GM12878 (cell line): ENCODE results near the gene SNAP23. TPM values are rescaled to one million over a fixed set of nuclear protein-coding genes. Genes with fewer than 3 reads are reported as not detected.

ENCODE experiments used
- ATAC-seq: fragments of 200-7000 bp; cut with Tn5 transposase; 3 replicates; pipeline ENCODE4 v1.9.1; 2020; ENCODE audit warnings: mild to moderate bottlenecking, moderate library complexity
- BruUV-seq: library from RNA; stranded (reverse); fragments of 400-500 nt; replicated peaks from 2 replicates; lab custom pipeline; 2021; lab: Mats Ljungman, UMichigan
- CTCF ChIA-PET: fragments of 300-600 bp; sonication (Branson Sonifier 250); formaldehyde crosslinking; extraction: SDS; loops from one replicate; lab custom pipeline; 2021; ENCODE audit warnings: inconsistent platforms; lab: Yijun Ruan, JAX
- POLR2A ChIA-PET: fragments of 350-600 bp; formaldehyde crosslinking; extraction: SDS; loops from one replicate; lab custom pipeline; 2021; ENCODE audit warnings: inconsistent platforms; lab: Charles Lee
- RAD21 ChIA-PET: fragments of 300-600 bp; sonication (Branson Sonifier 250); formaldehyde crosslinking; loops from one replicate; lab custom pipeline; 2023; ENCODE audit warnings: antibody characterized with exemption; ENCODE audit not compliant: unreplicated experiment; lab: Charles Lee
- SMC1A ChIA-PET: fragments of 300-600 bp; sonication (Branson Sonifier 250); formaldehyde crosslinking; loops from one replicate; lab custom pipeline; 2023; ENCODE audit not compliant: unreplicated experiment, uncharacterized antibody; lab: Charles Lee
- DNase-seq: peaks from one replicate; pipeline ENCODE4 v3.0.0-alpha.2; 2011; ENCODE audit warnings: low read depth, low spot score
- FAIRE-seq: peaks from 3 replicates; lab custom pipeline; 2011; peaks lifted over from hg19 to GRCh38; lab: Jason Lieb, UNC
- H2AFZ ChIP-seq: 2 replicates; pipeline ENCODE4 v1.6.0; 2011; ENCODE audit warnings: low read depth, low read length, control low read depth; ENCODE audit not compliant: control insufficient read depth
- H3K27ac ChIP-seq: 2 replicates; pipeline ENCODE4 v1.5.1; 2011; ENCODE audit warnings: control low read depth; ENCODE audit not compliant: control insufficient read depth, insufficient read depth
- H3K27me3 ChIP-seq, 2 experiments: replicated peaks in 1 of 2; 2 replicates each; pipeline versions ENCODE4 v1.6.0 to v1.6.1; 2011; ENCODE audit warnings: low read length in 1 of 2; ENCODE audit not compliant: control insufficient read depth in 2 of 2, insufficient read depth in 2 of 2
- H3K36me3 ChIP-seq, 2 experiments: 2 replicates each; pipeline ENCODE4 v1.5.1; 2011; ENCODE audit warnings: low read length in 1 of 2; ENCODE audit not compliant: control insufficient read depth in 2 of 2, insufficient read depth in 2 of 2
- H3K4me1 ChIP-seq: 2 replicates; pipeline ENCODE4 v1.6.1; 2011; ENCODE audit warnings: mild to moderate bottlenecking, low read length, moderate library complexity, mixed read lengths; ENCODE audit not compliant: control insufficient read depth, insufficient read depth
- H3K4me2 ChIP-seq: 2 replicates; pipeline ENCODE4 v1.6.0; 2011; ENCODE audit warnings: control low read depth; ENCODE audit not compliant: control insufficient read depth, insufficient read depth
- H3K4me3 ChIP-seq: fragments of 200-600 bp; sonication (generic); 2 replicates; pipeline ENCODE4 v1.5.1; 2016
- H3K79me2 ChIP-seq: 2 replicates; pipeline ENCODE4 v1.6.0; 2011; ENCODE audit warnings: low read length; ENCODE audit not compliant: control insufficient read depth, insufficient read depth
- H3K9ac ChIP-seq: 2 replicates; pipeline ENCODE4 v1.8.0; 2011; ENCODE audit warnings: low read length, control low read depth, mixed read lengths; ENCODE audit not compliant: control insufficient read depth, insufficient read depth
- H3K9me3 ChIP-seq: replicated peaks from 3 replicates; pipeline ENCODE4 v1.5.1; 2011; ENCODE audit warnings: mild to moderate bottlenecking, low read length; ENCODE audit not compliant: control insufficient read depth, insufficient read depth
- H4K20me1 ChIP-seq: 2 replicates; pipeline ENCODE4 v1.6.0; 2011; ENCODE audit not compliant: control insufficient read depth, insufficient read depth
- ATF7 ChIP-seq: fragments of 450-650 bp; IDR thresholded peaks from 2 replicates; pipeline ENCODE4 v1.6.1; 2016; ENCODE audit warnings: low read depth, mild to moderate bottlenecking
- CHD2 ChIP-seq: IDR thresholded peaks from 2 replicates; pipeline ENCODE4 v1.6.1; 2011; ENCODE audit warnings: low read depth, low read length, improper control_type of control experiment, borderline replicate concordance
- IRF4 ChIP-seq: IDR thresholded peaks from 2 replicates; pipeline ENCODE4 v1.6.1; 2011; ENCODE audit warnings: low read depth, low read length
- NFIC ChIP-seq: IDR thresholded peaks from 2 replicates; pipeline ENCODE4 v1.6.1; 2012; ENCODE audit warnings: low read depth, mild to moderate bottlenecking, inconsistent platforms, low read length, moderate library complexity
- NFYB ChIP-seq: IDR thresholded peaks from 2 replicates; pipeline ENCODE4 v1.6.1; 2011; ENCODE audit warnings: low read depth, mild to moderate bottlenecking, low read length, improper control_type of control experiment, moderate library complexity; ENCODE audit not compliant: insufficient read depth
- NR2C1 ChIP-seq: fragments of 450-650 bp; IDR thresholded peaks from 2 replicates; pipeline ENCODE4 v1.6.1; 2017; ENCODE audit warnings: antibody characterized with exemption, mild to moderate bottlenecking, moderate library complexity
- PAX5 ChIP-seq: IDR thresholded peaks from 2 replicates; pipeline ENCODE4 v1.6.1; 2011; ENCODE audit warnings: low read depth, low read length, borderline replicate concordance
- POLR2AphosphoS5 ChIP-seq: IDR thresholded peaks from 2 replicates; pipeline ENCODE4 v1.6.1; 2011; ENCODE audit warnings: mild to moderate bottlenecking, low read length, inconsistent platforms
- RELA ChIP-seq: fragments of 450-650 bp; IDR thresholded peaks from 2 replicates; pipeline ENCODE4 v1.8.0; 2014; ENCODE audit warnings: borderline replicate concordance; ENCODE audit not compliant: partially characterized antibody
- SMARCA5 ChIP-seq: fragments of 450-650 bp; IDR thresholded peaks from 2 replicates; pipeline ENCODE4 v1.6.1; 2017; ENCODE audit warnings: mild to moderate bottlenecking
- SPI1 ChIP-seq: IDR thresholded peaks from 2 replicates; pipeline ENCODE4 v1.6.1; 2011; ENCODE audit warnings: low read depth, mild to moderate bottlenecking, low read length, moderate library complexity, borderline replicate concordance; ENCODE audit not compliant: insufficient read depth
- SREBF1 ChIP-seq: IDR thresholded peaks from 2 replicates; pipeline ENCODE4 v1.6.1; 2012; ENCODE audit warnings: mild to moderate bottlenecking, low read length
- TBL1XR1 ChIP-seq: IDR thresholded peaks from 2 replicates; pipeline ENCODE4 v1.6.1; 2012; ENCODE audit warnings: low read depth, low read length, improper control_type of control experiment
- ZNF217 ChIP-seq: fragments of 450-650 bp; IDR thresholded peaks from 2 replicates; pipeline ENCODE4 v1.6.1; 2017; ENCODE audit warnings: antibody characterized with exemption, mild to moderate bottlenecking
- WGBS: methylation state at CpG from one replicate; pipeline ENCODE4 v1.1.6; 2016; ENCODE audit warnings: low lambda C conversion rate; ENCODE audit not compliant: insufficient replicate concordance, insufficient coverage; ENCODE audit errors: missing lambda C conversion rate; 5-methylcytosine and 5-hydroxymethylcytosine counted together
- in situ Hi-C: fragments of 300-500 bp; cut with MboI; formaldehyde crosslinking; loops from 9 replicates; pipeline ENCODE4 v1.14.3; 2018; ENCODE audit warnings: mixed read lengths
- intact Hi-C: fragments of 100-400 bp; cut with micrococcal nuclease; formaldehyde crosslinking; loops from one replicate; pipeline ENCODE4 v1.14.2; 2022; ENCODE audit not compliant: unreplicated experiment
- polyA plus RNA-seq, 11 experiments: library from polyadenylated mRNA; depleted of rRNA in 4 of 11; unstranded in 6 of 11; stranded (reverse) in 5 of 11; fragments of >200 nt; fragmentation: Nextera tagmentation in 4 of 11; fragmentation: Illumina TruSeq in 1 of 11; extraction: Ambion mirVana in 4 of 11; extraction: Trizol in 1 of 11; gene quantifications; 1 replicate in 1 of 11; 2 replicates in 10 of 11; pipeline versions ENCODE4 v1.2.1 to v1.2.3, GENCODE V29; 2011 to 2016; ENCODE audit warnings: inconsistent platforms in 2 of 11, missing spikeins in 2 of 11, low read depth in 1 of 11
- total RNA-seq, 4 experiments: library from RNA; depleted of rRNA in 3 of 4; stranded (reverse); fragments of >200 nt in 3 of 4; fragmentation: Illumina TruSeq in 1 of 4; extraction: Trizol in 1 of 4; gene quantifications; 2 replicates each; pipeline versions ENCODE4 v1.2.1 to v1.2.3, GENCODE V29; 2013 to 2021
- TF ChIP-seq, protein P1 (sequence below): fragments of 450-650 bp; IDR thresholded peaks from 2 replicates; pipeline ENCODE4 v1.6.1; 2017; ENCODE audit warnings: low read depth, mild to moderate bottlenecking, moderate library complexity
- TF ChIP-seq, protein P2 (sequence below), 3 experiments: IDR thresholded peaks in 2 of 3; conservative IDR thresholded peaks in 1 of 3; 2 replicates each; pipeline ENCODE4 v1.5.1; 2011; ENCODE audit warnings: low read depth in 3 of 3, low read length in 3 of 3, mild to moderate bottlenecking in 3 of 3, control low read depth in 2 of 3, moderate library complexity in 2 of 3, inconsistent platforms in 1 of 3, mixed read lengths in 1 of 3; ENCODE audit not compliant: control insufficient read depth in 2 of 3, insufficient read depth in 1 of 3; ENCODE audit errors: extremely low read depth in 1 of 3
- TF ChIP-seq, protein P3 (sequence below): fragments of 450-650 bp; IDR thresholded peaks from 2 replicates; pipeline ENCODE4 v1.6.1; 2017; ENCODE audit warnings: borderline replicate concordance
- TF ChIP-seq, protein P4 (sequence below): fragments of 150-350 bp; IDR thresholded peaks from 2 replicates; pipeline ENCODE4 v1.6.1; 2014; ENCODE audit warnings: mild to moderate bottlenecking, low read depth, low read length

The SNAP23 gene
- total and polyA plus RNA-seq, 10 of the 15 experiments (the other 5 are each of a cell fraction or from before 2014, with no cell fraction given): 51.9 to 127 (median 74.6) TPM

DNA sequence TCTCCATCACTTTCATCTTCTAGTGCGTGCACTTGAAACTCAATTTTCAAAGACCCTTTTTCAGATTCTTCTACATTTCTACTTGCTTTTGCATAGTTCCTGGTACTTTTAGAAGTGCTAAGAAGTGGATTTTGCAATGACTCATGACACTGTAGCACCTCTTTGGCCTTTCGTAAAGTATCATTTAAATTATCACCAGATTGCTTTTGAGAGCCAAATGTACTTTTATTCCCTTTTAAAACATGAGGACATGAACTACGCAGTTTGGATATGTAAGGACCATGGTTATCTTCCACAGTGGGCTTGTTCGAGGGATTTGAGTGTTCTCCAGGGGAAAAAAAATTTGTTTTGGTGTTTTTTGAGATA lies 45.0 kb upstream of the SNAP23 start:
- no peaks in the 10 kb centered on the region for H4K20me1 ChIP-seq
- TF ChIP-seq, protein P1, sequence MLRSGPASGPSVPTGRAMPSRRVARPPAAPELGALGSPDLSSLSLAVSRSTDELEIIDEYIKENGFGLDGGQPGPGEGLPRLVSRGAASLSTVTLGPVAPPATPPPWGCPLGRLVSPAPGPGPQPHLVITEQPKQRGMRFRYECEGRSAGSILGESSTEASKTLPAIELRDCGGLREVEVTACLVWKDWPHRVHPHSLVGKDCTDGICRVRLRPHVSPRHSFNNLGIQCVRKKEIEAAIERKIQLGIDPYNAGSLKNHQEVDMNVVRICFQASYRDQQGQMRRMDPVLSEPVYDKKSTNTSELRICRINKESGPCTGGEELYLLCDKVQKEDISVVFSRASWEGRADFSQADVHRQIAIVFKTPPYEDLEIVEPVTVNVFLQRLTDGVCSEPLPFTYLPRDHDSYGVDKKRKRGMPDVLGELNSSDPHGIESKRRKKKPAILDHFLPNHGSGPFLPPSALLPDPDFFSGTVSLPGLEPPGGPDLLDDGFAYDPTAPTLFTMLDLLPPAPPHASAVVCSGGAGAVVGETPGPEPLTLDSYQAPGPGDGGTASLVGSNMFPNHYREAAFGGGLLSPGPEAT: no peak
- TF ChIP-seq ZNF217 (no peak), TBL1XR1 (no peak), CHD2 (no peak), ATF7 (no peak), RELA (no peak), POLR2AphosphoS5 (no peak), IRF4 (no peak), SREBF1 (no peak), SPI1 (no peak), NFIC (no peak), NFYB (no peak), NR2C1 (no peak), SMARCA5 (no peak), PAX5 (no peak)
- TF ChIP-seq, protein P2, sequence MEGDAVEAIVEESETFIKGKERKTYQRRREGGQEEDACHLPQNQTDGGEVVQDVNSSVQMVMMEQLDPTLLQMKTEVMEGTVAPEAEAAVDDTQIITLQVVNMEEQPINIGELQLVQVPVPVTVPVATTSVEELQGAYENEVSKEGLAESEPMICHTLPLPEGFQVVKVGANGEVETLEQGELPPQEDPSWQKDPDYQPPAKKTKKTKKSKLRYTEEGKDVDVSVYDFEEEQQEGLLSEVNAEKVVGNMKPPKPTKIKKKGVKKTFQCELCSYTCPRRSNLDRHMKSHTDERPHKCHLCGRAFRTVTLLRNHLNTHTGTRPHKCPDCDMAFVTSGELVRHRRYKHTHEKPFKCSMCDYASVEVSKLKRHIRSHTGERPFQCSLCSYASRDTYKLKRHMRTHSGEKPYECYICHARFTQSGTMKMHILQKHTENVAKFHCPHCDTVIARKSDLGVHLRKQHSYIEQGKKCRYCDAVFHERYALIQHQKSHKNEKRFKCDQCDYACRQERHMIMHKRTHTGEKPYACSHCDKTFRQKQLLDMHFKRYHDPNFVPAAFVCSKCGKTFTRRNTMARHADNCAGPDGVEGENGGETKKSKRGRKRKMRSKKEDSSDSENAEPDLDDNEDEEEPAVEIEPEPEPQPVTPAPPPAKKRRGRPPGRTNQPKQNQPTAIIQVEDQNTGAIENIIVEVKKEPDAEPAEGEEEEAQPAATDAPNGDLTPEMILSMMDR (IDR thresholded peaks at IDR 0.05 in 2 of 3, conservative IDR thresholded peaks at IDR 0.05 in 1 of 3; ENCODE audit: control insufficient read depth in 2 of 3, extremely low read depth in 1 of 3, insufficient read depth in 1 of 3, low read depth in 3 of 3, low read length in 3 of 3): no peak
- TF ChIP-seq, protein P3, sequence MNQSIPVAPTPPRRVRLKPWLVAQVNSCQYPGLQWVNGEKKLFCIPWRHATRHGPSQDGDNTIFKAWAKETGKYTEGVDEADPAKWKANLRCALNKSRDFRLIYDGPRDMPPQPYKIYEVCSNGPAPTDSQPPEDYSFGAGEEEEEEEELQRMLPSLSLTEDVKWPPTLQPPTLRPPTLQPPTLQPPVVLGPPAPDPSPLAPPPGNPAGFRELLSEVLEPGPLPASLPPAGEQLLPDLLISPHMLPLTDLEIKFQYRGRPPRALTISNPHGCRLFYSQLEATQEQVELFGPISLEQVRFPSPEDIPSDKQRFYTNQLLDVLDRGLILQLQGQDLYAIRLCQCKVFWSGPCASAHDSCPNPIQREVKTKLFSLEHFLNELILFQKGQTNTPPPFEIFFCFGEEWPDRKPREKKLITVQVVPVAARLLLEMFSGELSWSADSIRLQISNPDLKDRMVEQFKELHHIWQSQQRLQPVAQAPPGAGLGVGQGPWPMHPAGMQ: no peak
- TF ChIP-seq, protein P4, sequence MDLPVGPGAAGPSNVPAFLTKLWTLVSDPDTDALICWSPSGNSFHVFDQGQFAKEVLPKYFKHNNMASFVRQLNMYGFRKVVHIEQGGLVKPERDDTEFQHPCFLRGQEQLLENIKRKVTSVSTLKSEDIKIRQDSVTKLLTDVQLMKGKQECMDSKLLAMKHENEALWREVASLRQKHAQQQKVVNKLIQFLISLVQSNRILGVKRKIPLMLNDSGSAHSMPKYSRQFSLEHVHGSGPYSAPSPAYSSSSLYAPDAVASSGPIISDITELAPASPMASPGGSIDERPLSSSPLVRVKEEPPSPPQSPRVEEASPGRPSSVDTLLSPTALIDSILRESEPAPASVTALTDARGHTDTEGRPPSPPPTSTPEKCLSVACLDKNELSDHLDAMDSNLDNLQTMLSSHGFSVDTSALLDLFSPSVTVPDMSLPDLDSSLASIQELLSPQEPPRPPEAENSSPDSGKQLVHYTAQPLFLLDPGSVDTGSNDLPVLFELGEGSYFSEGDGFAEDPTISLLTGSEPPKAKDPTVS: no peak

More for the DNA sequence above, 45.0 kb upstream of the SNAP23 start:
- Histone ChIP-seq H3K4me3 (no peak overlapping the region), H3K4me1 (no peaks in the 10 kb centered on the region), H3K27ac (no peak overlapping the region), H2AFZ (no peak overlapping the region), H3K27me3 (no peaks in the 10 kb centered on the region), H3K9me3 (no peaks in the 10 kb centered on the region), H3K4me2 (no peak overlapping the region), H3K79me2 (no peaks in the 10 kb centered on the region), H3K9ac (no peak overlapping the region), H3K36me3 (peaks cover 8 to 36% of the 10 kb centered on the region in 2 experiments)
- no TSS peak for BruUV-seq
- FAIRE-seq (no peak), ATAC-seq (no peak), DNase-seq (no peak)
- intact Hi-C loops: no loop called here
- ChIA-PET SMC1A (no interaction called here), POLR2A (no interaction called here), RAD21 (no interaction called here), CTCF (no interaction called here)
- WGBS: 70% methylated on average over 4 of the region's 4 CpGs
- in situ Hi-C loops: no loop called here
